Stimulated activated naive CD8-positive, alpha-beta T cell treated with anti-CD3 and anti-CD28 coated beads, Interleukin-15, Interleukin-2, amounts not matched to agents 100 U/mL and 50 U/mL, for 24 hours (primary cell): Measurements from ENCODE around the gene USP38.
"Not testable (repeated sequence)": the region's sequence is repeated elsewhere in the genome, so short reads cannot be mapped to it uniquely, and the experiment has no call there.

ENCODE experiments used
- ATAC-seq: fragments of 150-1000 bp; cut with Tn5 transposase; one replicate; pipeline ENCODE4 v1.10.0; 2021
- DNase-seq: peaks from one replicate; pipeline ENCODE4 v3.0.0; 2021

Gene USP38

DNA sequence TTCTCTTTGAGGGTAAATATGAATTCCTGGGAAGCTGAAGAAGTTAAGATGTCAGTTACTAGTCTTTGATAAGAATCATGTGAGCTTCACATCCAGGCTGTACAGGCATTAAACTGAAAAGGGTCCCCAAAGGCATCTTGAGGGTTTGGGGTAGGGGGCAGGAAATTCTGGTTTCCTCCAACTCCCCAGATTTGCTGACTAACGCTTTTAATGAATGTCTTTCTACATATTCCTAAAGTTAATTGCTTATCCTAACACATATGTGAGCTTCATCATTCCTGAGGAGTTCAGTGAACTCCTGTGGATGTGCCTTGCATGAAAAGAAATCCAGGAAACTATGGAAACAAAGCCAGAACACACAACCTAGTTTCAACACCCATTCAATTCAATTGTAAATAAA is 78.1 kb downstream of the USP38 start:
- DNase-seq (no peak), ATAC-seq (no peak)

DNA sequence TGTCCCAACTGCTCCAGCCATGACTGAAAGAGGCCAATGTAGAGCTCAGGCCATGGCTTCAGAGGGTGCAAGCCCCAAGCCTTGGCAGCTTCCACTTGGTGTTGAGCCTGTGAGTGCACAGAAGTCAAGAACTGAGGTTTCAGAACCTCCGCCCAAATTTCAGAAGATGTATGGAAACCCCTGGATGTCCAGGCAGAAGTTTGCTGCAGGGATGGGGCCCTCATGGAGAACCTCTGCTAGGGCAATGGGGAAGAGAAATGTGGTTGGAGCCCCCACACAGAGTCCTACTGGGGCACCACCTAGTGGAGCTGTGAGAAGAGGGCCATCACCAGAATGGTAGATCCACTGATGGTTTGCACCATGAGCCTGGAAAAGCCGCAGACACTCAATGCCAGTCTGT is 83.0 kb downstream of the USP38 start:
- DNase-seq, ATAC-seq: not testable (repeated sequence)

DNA sequence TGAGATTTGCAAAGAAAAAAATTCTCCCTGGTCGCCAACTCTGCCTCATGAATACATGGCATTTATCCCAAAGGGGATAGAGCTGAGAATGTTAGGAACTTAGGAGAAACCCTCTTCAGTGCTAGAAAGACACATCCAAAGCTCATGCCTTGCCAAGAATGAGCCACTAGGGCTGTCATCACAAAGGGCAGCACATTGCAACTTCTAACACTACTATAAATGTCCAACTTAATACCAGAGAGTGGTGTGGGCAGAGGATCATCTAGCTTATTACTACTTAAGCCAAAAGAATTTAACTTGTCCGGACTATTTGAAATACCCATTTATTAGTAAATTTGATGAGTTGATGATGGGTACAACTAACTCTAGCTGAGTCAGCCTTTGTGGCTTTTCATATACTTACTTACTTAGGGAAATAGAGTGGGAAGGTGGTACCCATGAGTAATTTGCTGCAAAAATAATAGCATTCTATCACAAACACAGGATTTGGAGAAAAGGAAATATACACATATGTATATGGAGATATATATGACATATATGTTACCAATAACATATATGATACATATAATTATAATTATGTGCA is 85.6 kb downstream of the USP38 start:
- no peak for DNase-seq
- no peak for ATAC-seq
